Natural killer cell treated with Interleukin-12 subunit alpha and Interleukin-12 subunit beta and Interleukin-15 and Interleukin-18, amount 100 ng/mL, for 72 hours (primary cell): ENCODE measurements around the gene ZNF3. TPM values are rescaled to one million over a fixed set of nuclear protein-coding genes. Genes with fewer than 3 reads are reported as not detected.

Experiments
- ATAC-seq, 2 donors: fragments of 150-1000 bp; cut with Tn5 transposase in 1 of 2; sonication (Bioruptor Pico), chemical (Tn5 transposase) in 1 of 2; 2 replicates each; pipeline ENCODE4 v1.10.0; 2021
- DNase-seq: peaks from one replicate; pipeline ENCODE4 v3.0.0; 2022; ENCODE audit warnings: low spot score
- H3K27ac Mint-ChIP-seq, 2 donors: 1 replicate in 1 of 2; 2 replicates in 1 of 2; pipeline ENCODE4 v1.8.0; 2022; ENCODE audit warnings: mixed read lengths in 2 of 2, mild to moderate bottlenecking in 1 of 2, moderate library complexity in 1 of 2
- H3K27me3 Mint-ChIP-seq, 2 donors: 1 replicate in 1 of 2; 2 replicates in 1 of 2; pipeline ENCODE4 v1.8.0; 2022; ENCODE audit warnings: mixed read lengths in 2 of 2
- H3K36me3 Mint-ChIP-seq: one replicate; pipeline ENCODE4 v1.8.0; 2022; ENCODE audit warnings: mixed read lengths
- H3K4me1 Mint-ChIP-seq, 2 donors: 1 replicate in 1 of 2; 2 replicates in 1 of 2; pipeline ENCODE4 v1.8.0; 2022; ENCODE audit warnings: low read depth in 2 of 2, mixed read lengths in 2 of 2, mild to moderate bottlenecking in 1 of 2
- H3K4me3 Mint-ChIP-seq: one replicate; pipeline ENCODE4 v1.8.0; 2022; ENCODE audit warnings: mixed read lengths
- H3K9me3 Mint-ChIP-seq: 2 replicates; pipeline ENCODE4 v1.8.0; 2022; ENCODE audit warnings: mixed read lengths
- total RNA-seq, 2 donors: library from RNA; stranded (reverse); gene quantifications; one replicate each; pipeline ENCODE4 v1.2.3, GENCODE V29; 2022

The ZNF3 gene
- total RNA-seq, 2 donors from 2014 or later: 19.6 to 33.6 TPM

GRCh38 chr7:100088621-100089457, 7.3 kb upstream of the ZNF3 start, which contains the start of gene COPS6:
TSS of gene COPS6 (plus strand) at chr7:100088969. CDS start at chr7:100088991, 22 bp downstream.
- Mint-ChIP-seq H3K4me3 (peak within 1 kb of the TSS; percentile 94), H3K27me3 (no peaks in the 10 kb centered on the region), H3K36me3 (peaks cover 10% of the 10 kb centered on the region), H3K27ac (peak within 1 kb of the TSS; percentile 83 to 86), H3K9me3 (no peaks in the 10 kb centered on the region), H3K4me1 (peaks cover 9 to 27% of the 10 kb centered on the region in 2 donors)
- ATAC-seq (peak; percentile 81 to 89), DNase-seq (peak; percentile 92)

- Mint-ChIP-seq H3K27ac (peak overlapping the region; percentile 83 to 86), H3K27me3 (no peaks in the 10 kb centered on the region), H3K36me3 (peaks cover 10% of the 10 kb centered on the region), H3K4me1 (peaks cover 9 to 21% of the 10 kb centered on the region in 2 donors), H3K4me3 (peak overlapping the region; percentile 94), H3K9me3 (no peaks in the 10 kb centered on the region)
- DNase-seq (no peak), ATAC-seq (peak; percentile 1 to 13)
Observed at GRCh38 chr7:100088095-100088620, 6.6 kb upstream of the ZNF3 start.

GRCh38 chr7:100087055-100087750, 5.7 kb upstream of the ZNF3 start:
- Mint-ChIP-seq H3K36me3 (peaks cover 5% of the 10 kb centered on the region), H3K4me1 (peaks cover 18 to 26% of the 10 kb centered on the region in 2 donors), H3K4me3 (peak overlapping the region; percentile 40), H3K27me3 (no peaks in the 10 kb centered on the region), H3K27ac (peak overlapping the region in 1 of 2 donors; percentile 83), H3K9me3 (no peaks in the 10 kb centered on the region)
- ATAC-seq (no peak), DNase-seq (no peak)

DNA sequence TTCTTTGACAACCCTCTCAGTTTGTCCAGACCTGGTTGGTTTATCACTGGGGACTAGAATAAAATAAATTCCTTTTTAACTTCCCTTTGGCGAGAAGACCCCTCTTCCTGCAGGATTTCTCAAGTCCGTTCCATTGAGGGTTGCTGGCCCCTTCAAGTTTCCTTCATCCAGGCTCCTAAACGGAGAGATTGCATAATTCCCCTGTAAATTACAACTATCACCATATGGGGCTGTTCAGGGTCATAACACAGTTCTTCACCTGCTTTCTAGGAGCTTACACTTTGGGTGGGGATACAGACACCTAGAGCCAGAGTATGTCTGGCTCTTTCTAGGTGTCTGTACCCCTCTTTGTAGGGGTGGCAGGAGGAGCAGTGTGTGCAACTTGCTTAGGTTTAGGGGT, 4.0 kb upstream of the ZNF3 start:
- no peaks in the 10 kb centered on the region for H3K36me3 Mint-ChIP-seq
- no peak overlapping the region for H3K4me3 Mint-ChIP-seq
- no peaks in the 10 kb centered on the region for H3K9me3 Mint-ChIP-seq
- no peak overlapping the region for H3K27ac Mint-ChIP-seq
- H3K27me3 Mint-ChIP-seq: no peaks in the 10 kb centered on the region
- ATAC-seq (no peak), DNase-seq (no peak)
- H3K4me1 Mint-ChIP-seq: peaks cover 30 to 32% of the 10 kb centered on the region in 2 donors

DNA sequence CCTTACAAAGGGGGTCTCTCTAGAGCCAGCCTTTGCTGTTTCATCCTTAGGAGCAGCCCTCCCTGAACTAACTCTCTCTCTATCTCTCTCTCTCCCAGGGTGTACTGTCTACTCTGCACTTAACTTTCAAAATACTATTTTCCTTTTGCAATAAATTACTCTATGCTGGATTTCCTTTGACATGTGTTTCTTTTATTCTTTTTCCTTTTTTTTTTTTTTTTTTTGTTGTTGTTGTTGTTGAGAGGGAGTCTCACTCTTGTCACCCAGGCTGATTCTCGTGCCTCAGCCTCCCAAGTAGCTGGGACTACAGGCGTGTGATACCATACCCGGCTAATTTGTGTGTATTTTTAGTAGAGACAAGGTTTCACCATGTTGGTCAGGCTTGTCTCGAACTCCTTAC, 1.5 kb upstream of the ZNF3 start:
- Mint-ChIP-seq H3K4me3 (peak overlapping the region; percentile 92), H3K27ac (peak overlapping the region; percentile 21 to 86), H3K9me3 (no peaks in the 10 kb centered on the region), H3K27me3 (no peaks in the 10 kb centered on the region), H3K36me3 (no peaks in the 10 kb centered on the region), H3K4me1 (peaks cover 21 to 28% of the 10 kb centered on the region in 2 donors)
- ATAC-seq: no peak
- no peak for DNase-seq

- Mint-ChIP-seq H3K27me3 (no peaks in the 10 kb centered on the region), H3K4me3 (peak overlapping the region; percentile 92), H3K27ac (peak overlapping the region; percentile 21 to 86), H3K36me3 (peaks cover 11% of the 10 kb centered on the region), H3K9me3 (no peaks in the 10 kb centered on the region), H3K4me1 (peaks cover 19 to 28% of the 10 kb centered on the region in 2 donors)
- DNase-seq (no peak), ATAC-seq (no peak)
Observed at GRCh38 chr7:100080907-100081534, 502 bp downstream of the ZNF3 start.

DNA sequence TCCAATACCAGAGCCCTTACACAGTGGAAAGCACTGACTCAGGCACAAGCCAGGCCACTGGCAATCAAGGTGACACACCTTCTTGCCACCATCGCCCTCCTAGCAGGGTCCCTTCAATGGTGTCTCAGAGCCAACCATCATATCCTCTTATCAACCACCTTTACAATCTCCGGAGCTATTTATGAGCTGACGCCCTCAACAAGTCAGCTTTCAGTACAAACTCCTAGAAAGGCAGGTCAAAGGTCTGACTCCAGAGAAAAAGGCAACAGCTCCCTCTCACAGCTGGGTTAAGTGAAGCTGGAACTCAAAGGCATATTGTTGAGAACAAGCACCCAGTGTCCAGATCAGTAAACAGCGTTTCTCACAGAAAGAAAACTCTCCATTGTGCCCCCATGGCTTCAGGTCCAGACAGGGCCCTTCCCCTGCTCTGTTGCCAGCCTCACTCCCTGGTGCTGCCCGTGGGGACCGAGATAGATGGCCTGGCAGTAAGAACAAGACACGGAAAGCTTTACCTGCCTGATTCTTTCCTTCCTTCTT, 2.4 kb downstream of the ZNF3 start:
- Mint-ChIP-seq H3K4me3 (no peak overlapping the region), H3K36me3 (peaks cover 26% of the 10 kb centered on the region), H3K4me1 (peaks cover 19 to 28% of the 10 kb centered on the region in 2 donors), H3K9me3 (no peaks in the 10 kb centered on the region), H3K27me3 (no peaks in the 10 kb centered on the region), H3K27ac (no peak overlapping the region)
- DNase-seq: no peak
- ATAC-seq: no peak

- ATAC-seq (no peak), DNase-seq (no peak)
- H3K36me3 Mint-ChIP-seq: peaks cover 35% of the 10 kb centered on the region
- peaks cover 14 to 19% of the 10 kb centered on the region in 2 donors for H3K4me1 Mint-ChIP-seq
- no peaks in the 10 kb centered on the region for H3K27me3 Mint-ChIP-seq
- no peak overlapping the region for H3K4me3 Mint-ChIP-seq
- H3K27ac Mint-ChIP-seq: no peak overlapping the region
- H3K9me3 Mint-ChIP-seq: peaks cover 3% of the 10 kb centered on the region
Observed at GRCh38 chr7:100077205-100077604, 4.3 kb downstream of the ZNF3 start.

GRCh38 chr7:100075418-100075817, 6.1 kb downstream of the ZNF3 start:
- no peak overlapping the region for H3K27ac Mint-ChIP-seq
- H3K36me3 Mint-ChIP-seq: peaks cover 53% of the 10 kb centered on the region
- no peak overlapping the region for H3K4me3 Mint-ChIP-seq
- H3K27me3 Mint-ChIP-seq: no peaks in the 10 kb centered on the region
- DNase-seq: no peak
- peaks cover 12% of the 10 kb centered on the region for H3K9me3 Mint-ChIP-seq
- no peak for ATAC-seq
- peaks cover 4 to 7% of the 10 kb centered on the region in 2 donors for H3K4me1 Mint-ChIP-seq

- Mint-ChIP-seq H3K4me3 (no peak overlapping the region), H3K4me1 (peaks cover 0 to 2% of the 10 kb centered on the region in 2 donors), H3K27me3 (no peaks in the 10 kb centered on the region), H3K9me3 (peaks cover 12% of the 10 kb centered on the region), H3K27ac (no peak overlapping the region), H3K36me3 (peaks cover 59% of the 10 kb centered on the region)
- DNase-seq: no peak
- no peak for ATAC-seq
Observed at GRCh38 chr7:100074841-100075240, 6.7 kb downstream of the ZNF3 start.

- ATAC-seq (no peak), DNase-seq (no peak)
- Mint-ChIP-seq H3K27ac (no peak overlapping the region), H3K4me3 (no peak overlapping the region), H3K4me1 (peaks cover 0 to 2% of the 10 kb centered on the region in 2 donors), H3K9me3 (peaks cover 12% of the 10 kb centered on the region), H3K36me3 (peaks cover 60% of the 10 kb centered on the region), H3K27me3 (no peaks in the 10 kb centered on the region)
Observed at GRCh38 chr7:100072462-100072861, 9.1 kb downstream of the ZNF3 start.

DNA sequence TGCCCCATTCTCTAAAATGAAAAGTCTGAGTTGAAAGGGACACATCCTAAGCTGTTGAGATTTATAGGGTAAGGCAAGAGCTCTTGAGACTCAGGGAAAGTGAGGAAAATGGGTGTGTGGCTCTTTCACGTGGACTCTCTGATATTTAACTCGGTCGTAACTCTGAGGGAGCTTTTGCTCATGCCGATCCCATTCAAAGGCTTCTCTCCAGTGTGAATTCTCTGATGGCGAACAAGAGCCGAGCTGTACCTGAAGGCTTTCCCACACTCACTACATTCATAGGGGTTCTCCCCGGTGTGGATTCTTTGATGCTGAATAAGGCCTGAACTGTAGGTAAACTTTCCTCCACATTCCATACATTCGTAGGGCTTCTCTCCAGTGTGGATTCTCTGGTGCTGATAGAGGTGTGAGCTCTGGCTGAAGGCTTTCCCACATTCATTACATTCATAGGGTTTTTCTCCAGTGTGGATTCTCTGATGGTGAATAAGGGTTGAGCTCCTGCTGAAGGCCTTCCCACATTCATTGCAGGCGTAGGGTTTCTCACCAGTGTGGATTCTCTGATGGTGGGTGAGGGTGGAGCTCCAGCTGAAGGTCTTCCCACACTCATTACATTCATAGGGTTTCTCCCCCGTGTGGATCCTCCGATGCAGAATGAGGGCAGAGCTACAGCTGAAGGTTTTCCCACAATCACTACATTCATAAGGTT, 10.4 kb downstream of the ZNF3 start:
- Mint-ChIP-seq H3K27me3 (no peaks in the 10 kb centered on the region), H3K27ac (no peak overlapping the region), H3K9me3 (peaks cover 12% of the 10 kb centered on the region), H3K36me3 (peaks cover 51% of the 10 kb centered on the region), H3K4me1 (peaks cover 0 to 2% of the 10 kb centered on the region in 2 donors), H3K4me3 (no peak overlapping the region)
- DNase-seq: no peak
- no peak for ATAC-seq

- Mint-ChIP-seq H3K4me1 (peaks cover 0 to 2% of the 10 kb centered on the region in 2 donors), H3K27ac (no peak overlapping the region), H3K36me3 (peaks cover 39% of the 10 kb centered on the region), H3K4me3 (no peak overlapping the region), H3K9me3 (peaks cover 12% of the 10 kb centered on the region), H3K27me3 (no peaks in the 10 kb centered on the region)
- no peak for ATAC-seq
- DNase-seq: no peak
Observed at GRCh38 chr7:100069991-100070390, 11.5 kb downstream of the ZNF3 start.
